Measurements from ENCODE around the gene SLC25A29. TPM values are rescaled to one million over a fixed set of nuclear protein-coding genes. Genes with fewer than 3 reads are reported as not detected.

The SLC25A29 gene
- total and polyA plus RNA-seq, 2 of the 8 experiments (the other 6 are each of a cell fraction or from before 2014, with no cell fraction given) = 135 to 177 TPM

DNA sequence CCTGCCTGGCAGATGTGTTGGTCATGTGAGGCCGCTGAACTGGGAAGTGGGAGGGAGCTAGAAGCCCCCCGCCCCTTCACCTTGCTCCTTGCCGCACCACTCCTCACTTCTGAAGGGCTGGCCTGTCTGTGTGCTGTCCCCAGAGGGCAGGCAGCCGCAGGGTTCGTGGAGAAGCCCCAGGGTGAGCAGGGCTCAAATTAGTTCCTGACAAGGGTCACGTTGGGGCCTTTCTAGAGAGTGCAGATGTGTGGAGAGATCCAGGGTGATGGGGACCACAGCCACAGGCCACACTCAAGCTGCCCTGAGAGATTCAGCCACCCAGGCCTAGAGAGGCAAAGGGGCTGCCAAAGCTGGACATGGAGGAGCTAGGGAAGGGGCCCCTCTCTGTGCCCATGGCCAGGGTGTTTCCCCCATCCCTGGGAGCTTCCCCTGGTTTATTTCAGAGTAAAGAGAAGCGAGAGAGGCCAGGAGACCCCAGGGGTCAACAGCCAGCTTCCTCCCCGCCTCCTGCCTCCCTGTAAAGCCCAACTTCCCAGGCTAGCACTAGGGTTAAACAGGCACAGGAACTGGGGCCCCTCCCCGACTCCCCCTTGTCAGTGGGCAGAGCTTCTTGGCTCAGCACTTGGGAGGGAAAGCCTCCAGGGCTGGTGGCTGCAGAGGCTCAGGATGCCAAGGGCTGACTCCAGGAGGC, 16.2 kb downstream of the SLC25A29 start:
- Histone ChIP-seq H3K56ac (replicated peaks; ENCODE audit: insufficient read length, low read depth, low read length) (no peak overlapping the region), H4K5ac (ENCODE audit: insufficient read length, low read depth, low read length) (no peak overlapping the region), H3K27me3 (replicated peaks in 1 of 4; ENCODE audit: control insufficient read depth in 3 of 4, extremely low read depth in 1 of 4, insufficient read depth in 3 of 4, low read length in 3 of 4) (no peaks in the 10 kb centered on the region), H3K27ac (ENCODE audit: low read depth, low read length) (no peak overlapping the region), H3K79me1 (ENCODE audit: low read depth, low read length) (no peaks in the 10 kb centered on the region), H2AK5ac (ENCODE audit: low read depth, low read length) (no peak overlapping the region), H3K23me2 (ENCODE audit: low read depth, low read length) (peaks cover under 1% of the 10 kb centered on the region; the same call in 1 of the 2 replicates), H3K4me1 (replicated peaks in 1 of 4; ENCODE audit: control insufficient read depth in 3 of 4, insufficient read depth in 4 of 4, low read length in 3 of 4) (peaks cover 0 to 7% (median 4%) of the 10 kb centered on the region in 4 experiments; a peak in 5 of 7 replicates), H3K14ac (ENCODE audit: insufficient read length) (no peak overlapping the region), H4K91ac (replicated peaks; ENCODE audit: insufficient read length, low read length) (no peak overlapping the region), H3K4ac (replicated peaks; ENCODE audit: insufficient read length, low read depth, low read length) (no peak overlapping the region), H3K18ac (ENCODE audit: extremely low read depth, low read length) (no peak overlapping the region), H3K4me2 (ENCODE audit: insufficient read depth in 1 of 2, low read depth in 2 of 2, low read length in 2 of 2) (no peak overlapping the region), H2BK120ac (replicated peaks; ENCODE audit: low read depth, low read length) (no peak overlapping the region), H3K4me3 (ENCODE audit: extremely low read depth in 1 of 4, insufficient read depth in 2 of 4, low read depth in 3 of 4, low read length in 4 of 4) (no peak overlapping the region), H4K8ac (ENCODE audit: extremely low read depth, insufficient read depth, low read length) (peak overlapping the region; percentile 45; the same call in 1 of the 2 replicates), H3K9me3 (ENCODE audit: insufficient read depth in 2 of 2, low read depth in 1 of 2, low read length in 1 of 2) (no peaks in the 10 kb centered on the region), H2AFZ (ENCODE audit: low read length) (no peak overlapping the region), H2BK20ac (ENCODE audit: low read length) (no peak overlapping the region), H3K23ac (ENCODE audit: insufficient read length) (no peak overlapping the region), H3K36me3 (ENCODE audit: control insufficient read depth in 2 of 4, insufficient read depth in 4 of 4, low read length in 3 of 4) (peaks cover 5 to 38% (median 20%) of the 10 kb centered on the region in 4 experiments; a peak in 7 of 8 replicates), H3K79me2 (ENCODE audit: control insufficient read depth in 1 of 2, insufficient read depth in 2 of 2, low read length in 2 of 2) (0 out of 4 replicates have a peak, but pooled peaks cover 0 to 3% of the 10 kb centered on the region in 2 experiments), H3K9ac (replicated peaks in 1 of 4; ENCODE audit: extremely low read depth in 1 of 4, low read depth in 3 of 4, low read length in 3 of 4) (no peak overlapping the region), H2BK5ac (ENCODE audit: low read depth, low read length) (no peak overlapping the region), H2BK12ac (ENCODE audit: low read depth, low read length) (no peak overlapping the region), H4K20me1 (replicated peaks in 1 of 2; ENCODE audit: control insufficient read depth in 1 of 2, insufficient read depth in 2 of 2, low read length in 2 of 2) (peaks cover 15 to 46% of the 10 kb centered on the region in 2 experiments), H2BK15ac (ENCODE audit: low read length) (no peak overlapping the region)
- 83% methylated on average over 9 of the region's 9 CpGs; no CpG with 5 or more reads in 1 of the 2 experiments for WGBS, 2 experiments (ENCODE audit: extremely low coverage in 1 of 2, insufficient coverage in 1 of 2, insufficient read length in 1 of 2, insufficient replicate concordance in 2 of 2, low coverage in 1 of 2, low lambda C conversion rate in 2 of 2, missing lambda C conversion rate in 1 of 2)
- peak in 1 of 2 experiments; percentile 52 for DNase-seq (ENCODE audit: low read depth in 1 of 2, low spot score in 2 of 2)
- ChIA-PET CTCF (ENCODE audit: partially characterized antibody) (interaction anchor here (0.6 to 2.4 kb wide), 8 partner anchors 13 to 363 kb away, joined by 3 to 8 read pairs (median 3); partner anchors contain the start of gene SLC25A29), POLR2A (ENCODE audit: partially characterized antibody) (interaction anchor here (0.7 to 16.0 kb wide), 8 partner anchors 9 to 135 kb away, joined by 3 to 200 read pairs (median 4); partner anchors contain the start of gene SLC25A29)
- FAIRE-seq = no peak
- no peak for TF ChIP-seq ZNF274 (IDR thresholded peaks at IDR 0.05; ENCODE audit: borderline replicate concordance, extremely low read depth, low read length)
- TF ChIP-seq, protein P1, sequence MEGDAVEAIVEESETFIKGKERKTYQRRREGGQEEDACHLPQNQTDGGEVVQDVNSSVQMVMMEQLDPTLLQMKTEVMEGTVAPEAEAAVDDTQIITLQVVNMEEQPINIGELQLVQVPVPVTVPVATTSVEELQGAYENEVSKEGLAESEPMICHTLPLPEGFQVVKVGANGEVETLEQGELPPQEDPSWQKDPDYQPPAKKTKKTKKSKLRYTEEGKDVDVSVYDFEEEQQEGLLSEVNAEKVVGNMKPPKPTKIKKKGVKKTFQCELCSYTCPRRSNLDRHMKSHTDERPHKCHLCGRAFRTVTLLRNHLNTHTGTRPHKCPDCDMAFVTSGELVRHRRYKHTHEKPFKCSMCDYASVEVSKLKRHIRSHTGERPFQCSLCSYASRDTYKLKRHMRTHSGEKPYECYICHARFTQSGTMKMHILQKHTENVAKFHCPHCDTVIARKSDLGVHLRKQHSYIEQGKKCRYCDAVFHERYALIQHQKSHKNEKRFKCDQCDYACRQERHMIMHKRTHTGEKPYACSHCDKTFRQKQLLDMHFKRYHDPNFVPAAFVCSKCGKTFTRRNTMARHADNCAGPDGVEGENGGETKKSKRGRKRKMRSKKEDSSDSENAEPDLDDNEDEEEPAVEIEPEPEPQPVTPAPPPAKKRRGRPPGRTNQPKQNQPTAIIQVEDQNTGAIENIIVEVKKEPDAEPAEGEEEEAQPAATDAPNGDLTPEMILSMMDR (IDR thresholded peaks at IDR 0.05; ENCODE audit: control extremely low read depth in 1 of 3, insufficient read depth in 1 of 3, low read depth in 1 of 3, low read length in 3 of 3) = 0 out of 4 replicates have a peak, but pooled peaks of 1 of the 3 experiments have one; percentile 2

Measured in H1 (cell line).